ENCODE results near the gene BRD3.

Gene BRD3

DNA sequence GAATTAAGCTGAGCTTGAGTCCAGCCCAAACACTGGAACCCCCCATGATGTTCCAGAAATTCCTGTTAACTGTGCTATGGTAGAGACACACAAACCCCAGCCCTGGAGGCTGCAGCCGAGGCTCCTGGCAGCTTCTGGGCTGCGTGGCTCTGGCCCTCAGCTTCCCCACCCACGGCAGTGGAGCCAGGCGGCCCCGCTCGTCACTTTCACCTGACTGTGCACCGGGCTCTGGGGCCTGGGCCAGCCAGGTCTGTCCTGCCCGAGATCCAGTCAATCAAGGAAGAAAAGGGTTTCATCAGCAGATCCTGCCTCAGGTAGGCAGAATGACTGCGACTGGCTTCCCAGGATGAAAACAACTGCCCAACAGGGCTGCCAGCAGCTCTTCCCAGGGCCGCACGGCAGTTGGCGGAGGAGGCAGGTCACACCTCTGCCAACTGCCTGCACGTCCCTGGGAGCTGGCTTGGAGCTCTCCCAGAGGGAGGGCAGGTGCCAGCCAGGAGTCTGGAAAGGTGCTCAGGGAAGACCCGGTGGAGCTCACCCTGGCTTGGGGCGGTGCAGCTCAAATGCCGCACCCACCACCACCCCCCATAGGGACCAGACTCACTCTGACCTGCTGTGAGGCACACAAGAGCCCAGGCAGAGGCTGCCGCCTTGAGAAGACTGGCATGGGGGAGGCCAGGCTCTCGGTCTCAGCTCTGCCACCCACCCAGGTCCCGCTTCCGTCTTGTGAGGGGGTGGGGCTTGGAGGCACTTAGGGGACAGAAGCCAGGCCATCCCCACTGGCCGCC, 20.7 kb downstream of the BRD3 start:
- TF ChIP-seq, protein P1, sequence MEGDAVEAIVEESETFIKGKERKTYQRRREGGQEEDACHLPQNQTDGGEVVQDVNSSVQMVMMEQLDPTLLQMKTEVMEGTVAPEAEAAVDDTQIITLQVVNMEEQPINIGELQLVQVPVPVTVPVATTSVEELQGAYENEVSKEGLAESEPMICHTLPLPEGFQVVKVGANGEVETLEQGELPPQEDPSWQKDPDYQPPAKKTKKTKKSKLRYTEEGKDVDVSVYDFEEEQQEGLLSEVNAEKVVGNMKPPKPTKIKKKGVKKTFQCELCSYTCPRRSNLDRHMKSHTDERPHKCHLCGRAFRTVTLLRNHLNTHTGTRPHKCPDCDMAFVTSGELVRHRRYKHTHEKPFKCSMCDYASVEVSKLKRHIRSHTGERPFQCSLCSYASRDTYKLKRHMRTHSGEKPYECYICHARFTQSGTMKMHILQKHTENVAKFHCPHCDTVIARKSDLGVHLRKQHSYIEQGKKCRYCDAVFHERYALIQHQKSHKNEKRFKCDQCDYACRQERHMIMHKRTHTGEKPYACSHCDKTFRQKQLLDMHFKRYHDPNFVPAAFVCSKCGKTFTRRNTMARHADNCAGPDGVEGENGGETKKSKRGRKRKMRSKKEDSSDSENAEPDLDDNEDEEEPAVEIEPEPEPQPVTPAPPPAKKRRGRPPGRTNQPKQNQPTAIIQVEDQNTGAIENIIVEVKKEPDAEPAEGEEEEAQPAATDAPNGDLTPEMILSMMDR (conservative IDR thresholded peaks at IDR 0.05) = no peak
- no peak overlapping the region for H3K27ac ChIP-seq

DNA sequence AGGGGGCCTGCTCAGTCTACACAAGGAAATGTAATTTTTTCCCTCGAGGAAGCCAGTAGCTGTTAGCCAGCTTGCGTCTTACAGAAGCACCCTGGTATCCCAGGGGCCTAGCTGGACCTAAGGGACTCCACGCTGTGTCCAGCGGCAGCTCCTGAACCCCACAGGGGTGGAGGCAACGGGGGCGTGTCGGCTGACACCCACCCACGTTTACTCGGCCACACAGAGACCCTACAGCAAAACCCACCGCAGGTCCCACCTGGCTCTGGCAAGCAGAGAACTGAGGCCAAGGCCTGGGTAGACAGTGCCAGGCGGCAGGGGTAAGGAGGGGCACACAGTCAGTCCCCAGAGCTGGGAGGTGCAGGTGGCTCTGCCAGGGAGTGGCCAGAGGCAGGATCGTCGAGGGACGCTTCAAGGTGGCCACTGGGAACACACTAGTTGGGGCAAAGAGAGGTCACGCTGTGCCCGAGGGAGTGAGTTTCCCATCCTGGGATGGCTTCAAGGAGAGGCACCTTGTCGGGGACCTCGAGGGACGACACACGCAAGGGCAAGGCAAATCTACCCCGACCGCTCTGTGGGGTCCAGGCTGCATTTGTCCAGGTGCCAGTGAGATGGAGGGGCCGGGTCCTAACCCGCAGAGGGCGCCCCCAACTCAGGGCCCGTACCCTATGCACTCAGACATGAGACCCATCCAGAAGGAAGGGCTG, 21.8 kb downstream of the BRD3 start:
- TF ChIP-seq, protein P1 (conservative IDR thresholded peaks at IDR 0.05) = no peak
- no peak overlapping the region for H3K27ac ChIP-seq

DNA sequence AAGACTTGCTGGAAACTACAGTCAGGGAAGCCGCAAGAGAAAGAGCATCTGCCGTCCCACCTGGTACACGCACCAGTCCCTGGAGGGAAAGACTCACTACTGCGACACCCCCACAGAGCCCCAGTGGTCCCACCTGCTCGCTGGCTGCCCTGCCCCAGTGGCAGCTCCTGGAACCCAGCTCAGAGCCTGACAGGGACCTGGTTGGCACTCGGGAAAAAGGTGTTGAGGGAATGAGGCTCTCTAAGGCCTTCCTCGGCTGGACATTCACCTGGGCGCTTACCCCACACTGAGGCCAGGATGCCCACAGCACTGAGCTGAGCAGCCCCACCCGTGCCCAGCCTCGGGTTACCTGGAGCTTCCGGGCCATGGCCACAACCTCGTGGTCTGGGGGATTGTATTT, 22.9 kb downstream of the BRD3 start:
- TF ChIP-seq, protein P1 (conservative IDR thresholded peaks at IDR 0.05) = no peak
- H3K27ac ChIP-seq = no peak overlapping the region; the same call in 1 of the 2 replicates

DNA sequence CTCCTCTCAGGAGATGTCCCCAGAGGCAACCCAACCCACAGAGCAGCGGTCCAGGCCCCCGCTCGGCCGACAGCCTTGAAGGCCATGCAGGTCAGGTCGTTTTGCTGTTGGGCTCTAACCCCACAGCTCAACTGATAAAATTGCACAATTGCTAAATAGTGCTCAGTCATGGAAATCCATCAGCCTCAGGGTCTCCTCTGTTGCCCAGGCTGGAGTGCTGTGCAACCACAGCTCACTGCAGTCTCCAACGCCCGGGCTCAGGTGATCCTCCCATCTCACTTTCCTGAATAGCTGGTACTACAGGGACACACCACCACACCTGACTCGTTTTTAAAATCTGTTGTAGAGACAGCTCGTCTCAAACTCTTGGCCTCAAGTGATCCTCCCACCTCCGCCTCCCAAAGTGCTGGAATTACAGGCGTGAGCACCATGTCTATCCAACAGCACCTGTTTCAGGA, 24.3 kb downstream of the BRD3 start:
- TF ChIP-seq, protein P1 (conservative IDR thresholded peaks at IDR 0.05) = no peak

DNA sequence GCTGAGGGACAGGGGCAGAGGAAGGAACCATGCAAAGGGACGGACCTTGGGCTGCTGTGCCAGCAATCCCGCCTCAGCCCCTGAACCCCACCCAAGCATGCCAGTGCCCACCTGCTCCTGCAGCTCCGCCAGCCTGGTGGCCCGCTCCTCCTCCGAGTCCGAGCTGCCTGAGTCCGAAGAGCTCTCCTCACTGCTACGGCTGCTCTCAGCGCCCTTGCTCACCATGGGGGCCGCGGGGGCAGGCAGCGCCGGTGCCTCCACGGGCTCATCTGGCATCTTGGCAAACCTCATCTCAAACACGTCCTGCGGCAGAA, 26.2 kb downstream of the BRD3 start:
- TF ChIP-seq, protein P1 (conservative IDR thresholded peaks at IDR 0.05) = no peak
- H3K27ac ChIP-seq = no peak overlapping the region; the same call in 1 of the 2 replicates

More for the DNA sequence above, 24.3 kb downstream of the BRD3 start:
- H3K27ac ChIP-seq = no peak overlapping the region; the same call in 1 of the 2 replicates

DNA sequence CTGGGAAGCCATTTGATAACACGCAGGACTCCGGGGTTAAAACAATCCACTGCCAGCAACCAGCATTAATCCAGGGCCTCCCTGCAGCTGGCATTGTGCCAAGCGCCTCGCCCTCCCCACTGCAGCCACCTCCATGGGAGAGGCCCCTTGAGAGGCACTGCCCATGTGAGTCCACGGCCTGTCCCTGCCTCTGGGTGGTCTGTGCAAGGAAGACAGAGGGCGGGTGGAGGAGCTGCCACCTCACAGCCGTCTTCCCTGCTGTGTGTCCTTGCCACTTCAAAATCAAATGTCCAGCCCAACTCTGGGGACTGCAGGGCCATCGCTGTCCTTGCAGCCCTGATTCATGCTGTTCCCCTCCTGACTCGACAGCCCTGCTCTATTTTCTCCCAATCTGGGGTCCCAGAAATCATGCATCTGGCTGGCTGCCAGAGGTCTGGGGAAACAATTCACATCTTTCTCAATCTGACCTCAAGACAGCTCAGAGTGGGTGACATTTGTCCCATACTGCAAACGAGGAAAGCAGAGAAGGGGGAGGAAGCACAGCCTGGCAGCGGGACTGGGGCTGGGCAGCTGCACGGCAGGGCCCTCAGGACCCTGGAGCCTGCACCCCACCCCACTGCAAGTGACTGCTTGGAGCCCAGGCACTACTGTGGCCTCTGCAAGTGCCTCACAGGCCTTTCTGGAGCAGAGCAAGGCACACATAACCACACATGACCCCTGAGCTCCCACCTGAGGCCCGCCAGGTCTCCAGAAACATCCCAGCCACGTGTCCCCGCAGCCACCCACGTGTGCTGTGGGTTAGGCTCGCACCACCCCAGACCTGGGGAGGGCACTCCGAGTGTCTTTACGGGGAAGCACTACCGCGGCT, 26.8 kb downstream of the BRD3 start:
- no peak overlapping the region; the same call in 1 of the 2 replicates for H3K27ac ChIP-seq
- TF ChIP-seq, protein P1 (conservative IDR thresholded peaks at IDR 0.05) = no peak

DNA sequence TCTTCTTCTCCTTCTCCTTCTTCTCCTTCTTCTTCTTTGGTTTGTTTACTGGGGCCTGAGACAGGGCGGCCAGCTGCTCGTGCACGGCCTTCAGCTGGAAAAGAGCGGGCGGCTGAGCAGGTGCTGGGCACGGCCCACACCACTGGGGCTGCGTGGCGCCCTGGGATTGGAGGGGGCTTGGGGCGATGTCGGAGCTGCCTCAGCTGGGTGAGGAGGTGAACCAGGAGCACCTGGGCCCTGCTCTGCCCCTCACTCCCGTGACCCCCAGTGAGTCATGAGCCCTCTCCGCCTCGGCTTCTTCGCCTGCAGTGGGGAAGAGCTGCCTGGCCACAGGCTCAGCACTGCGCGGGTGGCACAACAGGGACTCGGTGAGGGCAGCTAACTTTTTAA, 27.7 kb downstream of the BRD3 start:
- no peak overlapping the region for H3K27ac ChIP-seq
- TF ChIP-seq, protein P1 (conservative IDR thresholded peaks at IDR 0.05) = no peak

Measured in VCaP (cell line).